Smooth muscle cell (in vitro differentiated cells): ENCODE results near the gene RPAP2. TPM values are rescaled to one million over a fixed set of nuclear protein-coding genes. Genes with fewer than 3 reads are reported as not detected.

Source experiments
- DNase-seq: peaks from one replicate; lab custom pipeline; 2025; ENCODE audit not compliant: unreplicated experiment; lab: John Stamatoyannopoulos, UW
- H2AFZ ChIP-seq: fragments of 200-600 bp; sonication (generic); 2 replicates; pipeline ENCODE4 v1.6.0; 2016; ENCODE audit warnings: antibody characterized with exemption, low read depth, mild to moderate bottlenecking
- H3F3A ChIP-seq: fragments of 200-600 bp; sonication (generic); 2 replicates; pipeline ENCODE4 v1.6.0; 2017; ENCODE audit warnings: antibody characterized with exemption, low read depth
- H3K27ac ChIP-seq: fragments of 200-600 bp; sonication (generic); 2 replicates; pipeline ENCODE4 v1.5.1; 2016; ENCODE audit warnings: low read depth, mild to moderate bottlenecking
- H3K27me3 ChIP-seq: fragments of 200-600 bp; sonication (generic); 2 replicates; pipeline ENCODE4 v1.6.1; 2016; ENCODE audit warnings: low read depth, mild to moderate bottlenecking
- H3K36me3 ChIP-seq: fragments of 200-600 bp; sonication (generic); 2 replicates; pipeline ENCODE4 v1.5.1; 2016; ENCODE audit warnings: low read depth
- H3K4me1 ChIP-seq: fragments of 200-600 bp; sonication (generic); 2 replicates; pipeline ENCODE4 v1.5.1; 2016; ENCODE audit warnings: low read depth
- H3K4me2 ChIP-seq: fragments of 200-600 bp; sonication (generic); 2 replicates; pipeline ENCODE4 v1.6.0; 2016; ENCODE audit warnings: mild to moderate bottlenecking
- H3K4me3 ChIP-seq: fragments of 200-600 bp; sonication (generic); 2 replicates; pipeline ENCODE4 v1.5.1; 2016; ENCODE audit warnings: mild to moderate bottlenecking
- H3K79me2 ChIP-seq: fragments of 200-600 bp; sonication (generic); 2 replicates; pipeline ENCODE4 v1.6.0; 2016; ENCODE audit warnings: low read depth, mild to moderate bottlenecking
- H3K9ac ChIP-seq: fragments of 200-600 bp; sonication (generic); 2 replicates; pipeline ENCODE4 v1.6.0; 2016; ENCODE audit warnings: low read depth
- H3K9me3 ChIP-seq: fragments of 200-600 bp; sonication (generic); replicated peaks from 2 replicates; pipeline ENCODE4 v1.5.1; 2016; ENCODE audit warnings: low read depth
- H4K20me1 ChIP-seq: fragments of 200-600 bp; sonication (generic); 2 replicates; pipeline ENCODE4 v1.6.0; 2016; ENCODE audit warnings: low read depth
- CTCF ChIP-seq: fragments of 200-600 bp; sonication (generic); IDR thresholded peaks from 2 replicates; pipeline ENCODE4 v1.5.1; 2017; ENCODE audit warnings: borderline replicate concordance, mild to moderate bottlenecking, antibody characterized with exemption; ENCODE audit not compliant: insufficient read depth, poor library complexity, severe bottlenecking
- WGBS: methylation state at CpG from one replicate; pipeline ENCODE4 v1.1.7; 2016; ENCODE audit warnings: low lambda C conversion rate; 5-methylcytosine and 5-hydroxymethylcytosine counted together
- polyA plus RNA-seq: library from polyadenylated mRNA; unstranded; fragments of >200 nt; fragmentation: Nextera tagmentation; extraction: Ambion mirVana; gene quantifications from 2 replicates; pipeline ENCODE4 v1.2.1, GENCODE V29; 2016
- total RNA-seq: library from RNA; depleted of rRNA; stranded (reverse); fragments of >200 nt; gene quantifications from 2 replicates; pipeline ENCODE4 v1.2.3, GENCODE V29; 2014

Gene RPAP2
- total and polyA plus RNA-seq, 2 experiments from 2014 or later = 18.8 to 34.2 TPM

- WGBS = 95% methylated on average over 2 of the region's 2 CpGs
- H3K27ac ChIP-seq = no peak overlapping the region
- no peak overlapping the region for H3K4me2 ChIP-seq
- no peak for TF ChIP-seq CTCF
- H3K79me2 ChIP-seq = no peaks in the 10 kb centered on the region
- no peak overlapping the region for H3K4me3 ChIP-seq
- no peaks in the 10 kb centered on the region for H3K9me3 ChIP-seq
- no peak overlapping the region for H2AFZ ChIP-seq
- no peaks in the 10 kb centered on the region for H4K20me1 ChIP-seq
- no peak overlapping the region for H3K9ac ChIP-seq
- no peaks in the 10 kb centered on the region for H3K27me3 ChIP-seq
- H3F3A ChIP-seq = no peaks in the 10 kb centered on the region
- no peaks in the 10 kb centered on the region for H3K36me3 ChIP-seq
- no peaks in the 10 kb centered on the region for H3K4me1 ChIP-seq
- DNase-seq = no peak
Measured at GRCh38 chr1:92359986-92360385, 61.1 kb downstream of the RPAP2 start.

- Histone ChIP-seq H3K27ac (no peak overlapping the region), H3K27me3 (no peaks in the 10 kb centered on the region), H3K4me3 (no peak overlapping the region), H3K9ac (no peak overlapping the region), H2AFZ (no peak overlapping the region), H3K4me1 (no peaks in the 10 kb centered on the region), H3F3A (no peaks in the 10 kb centered on the region), H3K4me2 (no peak overlapping the region), H3K36me3 (no peaks in the 10 kb centered on the region), H3K79me2 (no peaks in the 10 kb centered on the region), H4K20me1 (no peaks in the 10 kb centered on the region), H3K9me3 (no peaks in the 10 kb centered on the region)
- WGBS = 82% methylated on average over 3 of the region's 3 CpGs
- TF ChIP-seq CTCF = no peak
- DNase-seq = no peak
Measured at GRCh38 chr1:92362970-92363369, 64.1 kb downstream of the RPAP2 start.

- Histone ChIP-seq H3K4me2 (no peak overlapping the region), H3K27me3 (no peaks in the 10 kb centered on the region), H3F3A (no peaks in the 10 kb centered on the region), H3K36me3 (no peaks in the 10 kb centered on the region), H3K4me3 (no peak overlapping the region), H2AFZ (no peak overlapping the region), H3K79me2 (no peaks in the 10 kb centered on the region), H3K4me1 (no peaks in the 10 kb centered on the region), H3K9me3 (no peaks in the 10 kb centered on the region), H3K9ac (no peak overlapping the region), H4K20me1 (no peaks in the 10 kb centered on the region), H3K27ac (no peak overlapping the region)
- TF ChIP-seq CTCF = no peak
- no peak for DNase-seq
- 65% methylated on average over 3 of the region's 3 CpGs for WGBS
Measured at GRCh38 chr1:92363401-92363800, 64.5 kb downstream of the RPAP2 start.

- no peak overlapping the region for H3K4me3 ChIP-seq
- H4K20me1 ChIP-seq = no peaks in the 10 kb centered on the region
- no peak for TF ChIP-seq CTCF
- 97% methylated on average over 4 of the region's 4 CpGs for WGBS
- no peak overlapping the region for H2AFZ ChIP-seq
- no peak overlapping the region for H3K27ac ChIP-seq
- DNase-seq = no peak
- H3K9me3 ChIP-seq = no peaks in the 10 kb centered on the region
- no peak overlapping the region for H3K4me2 ChIP-seq
- H3K27me3 ChIP-seq = no peaks in the 10 kb centered on the region
- no peaks in the 10 kb centered on the region for H3F3A ChIP-seq
- no peak overlapping the region for H3K9ac ChIP-seq
- no peaks in the 10 kb centered on the region for H3K4me1 ChIP-seq
- H3K36me3 ChIP-seq = no peaks in the 10 kb centered on the region
- H3K79me2 ChIP-seq = no peaks in the 10 kb centered on the region
Measured at GRCh38 chr1:92365378-92366039, 66.7 kb downstream of the RPAP2 start.
